HG03135 (cell line): ENCODE data around the gene DGKD.
A peak's percentile ranks its signal among the peaks of the same experiment; 100 is the strongest.
"Not testable (repeated sequence)": the region's sequence is repeated elsewhere in the genome, so short reads cannot be mapped to it uniquely, and the experiment has no call there.

Experiments
- ATAC-seq: cut with Tn5 transposase; IDR thresholded peaks from one replicate; pipeline ENCODE4 v1.9.1; 2021; ENCODE audit warnings: mild to moderate bottlenecking, moderate library complexity; ENCODE audit not compliant: unreplicated experiment

DGKD gene

GRCh38 chr2:233360771-233361176 is 6.5 kb downstream of the DGKD start:
- no peak for ATAC-seq

- no peak for ATAC-seq
Measured at GRCh38 chr2:233361297-233361696, 7.0 kb downstream of the DGKD start.

GRCh38 chr2:233362742-233363141 is 8.4 kb downstream of the DGKD start:
- no peak for ATAC-seq

- no peak for ATAC-seq
Measured at GRCh38 chr2:233363744-233364235, 9.5 kb downstream of the DGKD start.

- no peak for ATAC-seq
Measured at GRCh38 chr2:233365861-233366520, 11.7 kb downstream of the DGKD start.

- no peak for ATAC-seq
Measured at GRCh38 chr2:233367586-233367985, 13.3 kb downstream of the DGKD start.

- no peak for ATAC-seq
Measured at GRCh38 chr2:233368756-233369155, 14.5 kb downstream of the DGKD start.

- ATAC-seq = no peak
Measured at GRCh38 chr2:233369462-233369861, 15.2 kb downstream of the DGKD start.

GRCh38 chr2:233369897-233370685 is 15.8 kb downstream of the DGKD start:
- ATAC-seq = no peak

GRCh38 chr2:233371641-233372040 is 17.3 kb downstream of the DGKD start:
- ATAC-seq = no peak

- ATAC-seq = no peak
Measured at GRCh38 chr2:233372855-233373254, 18.6 kb downstream of the DGKD start.

GRCh38 chr2:233373316-233373715 is 19.0 kb downstream of the DGKD start:
- no peak for ATAC-seq

- ATAC-seq = not testable (repeated sequence)
Measured at GRCh38 chr2:233374776-233375175, 20.5 kb downstream of the DGKD start.

- ATAC-seq = no peak
Measured at GRCh38 chr2:233375490-233376314, 21.4 kb downstream of the DGKD start.

GRCh38 chr2:233379034-233379433 is 24.7 kb downstream of the DGKD start:
- no peak for ATAC-seq

GRCh38 chr2:233379441-233379840 is 25.1 kb downstream of the DGKD start:
- no peak for ATAC-seq

GRCh38 chr2:233380132-233380895 is 26.0 kb downstream of the DGKD start:
- ATAC-seq = peak; percentile 43

GRCh38 chr2:233380995-233381637 is 26.8 kb downstream of the DGKD start:
- no peak for ATAC-seq

GRCh38 chr2:233381638-233381995 is 27.3 kb downstream of the DGKD start:
- no peak for ATAC-seq

GRCh38 chr2:233384015-233384414 is 29.7 kb downstream of the DGKD start:
- ATAC-seq = no peak
